NCI-H1092 (cell line): ENCODE results near the gene ZNF235.
"Not testable (repeated sequence)": the region's sequence is repeated elsewhere in the genome, so short reads cannot be mapped to it uniquely, and the experiment has no call there.

Experiments used
- DNase-seq: peaks from one replicate; lab custom pipeline; 2025; lab: John Stamatoyannopoulos, UW

ZNF235 gene

GRCh38 chr19:44304659-44305193 lies at the start of gene ZNF235:
TSS of gene ZNF235 (minus strand) at chr19:44305025. CDS start at chr19:44303404, 1,621 bp downstream.
- DNase-seq: peak; percentile 81

GRCh38 chr19:44346556-44346955 lies 41.7 kb upstream of the ZNF235 start:
- DNase-seq: no peak

GRCh38 chr19:44345959-44346358 lies 41.1 kb upstream of the ZNF235 start:
- peak; percentile 82 for DNase-seq

GRCh38 chr19:44344255-44344654 lies 39.4 kb upstream of the ZNF235 start:
- DNase-seq: no peak

- no peak for DNase-seq
Measured at GRCh38 chr19:44341794-44342193, 37.0 kb upstream of the ZNF235 start.

- not testable (repeated sequence) for DNase-seq
Measured at GRCh38 chr19:44334639-44335038, 29.8 kb upstream of the ZNF235 start.

GRCh38 chr19:44332145-44332544 lies 27.3 kb upstream of the ZNF235 start:
- no peak for DNase-seq

GRCh38 chr19:44315883-44316282 lies 11.1 kb upstream of the ZNF235 start:
- DNase-seq: no peak

GRCh38 chr19:44313231-44313630 lies 8.4 kb upstream of the ZNF235 start:
- DNase-seq: no peak

- no peak for DNase-seq
Measured at GRCh38 chr19:44308011-44308410, 3.2 kb upstream of the ZNF235 start.

GRCh38 chr19:44306283-44306682 lies 1.5 kb upstream of the ZNF235 start:
- no peak for DNase-seq

- DNase-seq: no peak
Measured at GRCh38 chr19:44305457-44305856, 632 bp upstream of the ZNF235 start.

GRCh38 chr19:44303976-44304568 lies 753 bp downstream of the ZNF235 start:
- DNase-seq: no peak

GRCh38 chr19:44303320-44303719 lies 1.5 kb downstream of the ZNF235 start:
- no peak for DNase-seq

- DNase-seq: no peak
Measured at GRCh38 chr19:44284968-44285367, 19.9 kb downstream of the ZNF235 start.

- DNase-seq: no peak
Measured at GRCh38 chr19:44282846-44283245, 22.0 kb downstream of the ZNF235 start.

- no peak for DNase-seq
Measured at GRCh38 chr19:44280916-44281315, 23.9 kb downstream of the ZNF235 start.

GRCh38 chr19:44278181-44278690 lies 26.6 kb downstream of the ZNF235 start:
- DNase-seq: no peak

- no peak for DNase-seq
Measured at GRCh38 chr19:44277331-44277730, 27.5 kb downstream of the ZNF235 start.

- DNase-seq: no peak
Measured at GRCh38 chr19:44260695-44261446, 44.0 kb downstream of the ZNF235 start.

GRCh38 chr19:44260343-44260681 lies 44.5 kb downstream of the ZNF235 start:
- DNase-seq: no peak

GRCh38 chr19:44258835-44259413 lies 45.9 kb downstream of the ZNF235 start:
- DNase-seq: no peak

- DNase-seq: no peak
Measured at GRCh38 chr19:44258136-44258535, 46.7 kb downstream of the ZNF235 start.
